Stimulated activated CD8-positive, alpha-beta memory T cell treated with anti-CD3 and anti-CD28 coated beads, Interleukin-15, amount 100 ng/mL, for 48 hours (primary cell): ENCODE data around the gene LHPP.

Experiments used
- DNase-seq, 2 donors: peaks; one replicate each; pipeline ENCODE4 v3.0.0-alpha.2; 2020; ENCODE audit warnings: low read depth in 2 of 2

The LHPP gene

GRCh38 chr10:124625831-124626238, 164.2 kb downstream of the LHPP start:
- no peak for DNase-seq

GRCh38 chr10:124626759-124627380, 165.2 kb downstream of the LHPP start:
- peak in 1 of 2 donors; percentile 50 for DNase-seq

- DNase-seq = no peak
Measured at GRCh38 chr10:124627866-124628675, 166.4 kb downstream of the LHPP start.

- no peak for DNase-seq
Measured at GRCh38 chr10:124628676-124629021, 167.0 kb downstream of the LHPP start.

GRCh38 chr10:124629415-124629814, 167.8 kb downstream of the LHPP start:
- DNase-seq = no peak

GRCh38 chr10:124629842-124630241, 168.2 kb downstream of the LHPP start:
- no peak for DNase-seq

- DNase-seq = no peak
Measured at GRCh38 chr10:124630551-124630950, 168.9 kb downstream of the LHPP start.

GRCh38 chr10:124632064-124632531, 170.5 kb downstream of the LHPP start:
- DNase-seq = no peak

- DNase-seq = no peak
Measured at GRCh38 chr10:124632566-124632965, 170.9 kb downstream of the LHPP start.

GRCh38 chr10:124636271-124636995, 174.8 kb downstream of the LHPP start:
- no peak for DNase-seq

GRCh38 chr10:124637091-124637700, 175.6 kb downstream of the LHPP start:
- no peak for DNase-seq

GRCh38 chr10:124637746-124638145, 176.1 kb downstream of the LHPP start:
- DNase-seq = no peak

GRCh38 chr10:124639206-124639605, 177.6 kb downstream of the LHPP start:
- no peak for DNase-seq

GRCh38 chr10:124639646-124640045, 178.0 kb downstream of the LHPP start:
- DNase-seq = no peak

GRCh38 chr10:124640056-124640455, 178.4 kb downstream of the LHPP start:
- no peak for DNase-seq

GRCh38 chr10:124640538-124641231, 179.1 kb downstream of the LHPP start:
- no peak for DNase-seq

GRCh38 chr10:124641282-124642087, 179.9 kb downstream of the LHPP start:
- DNase-seq = peak in 1 of 2 donors; percentile 21

- no peak for DNase-seq
Measured at GRCh38 chr10:124642088-124642710, 180.6 kb downstream of the LHPP start.

- DNase-seq = no peak
Measured at GRCh38 chr10:124643330-124644009, 181.8 kb downstream of the LHPP start.

GRCh38 chr10:124644236-124644635, 182.6 kb downstream of the LHPP start:
- DNase-seq = no peak
